Stimulated activated CD4-positive, alpha-beta T cell treated with anti-CD3 and anti-CD28 coated beads, Interleukin-4, amount 100 ng/mL, for 48 hours (primary cell): Measurements from ENCODE around the gene EXOC4.
"Not testable (repeated sequence)": the region's sequence is repeated elsewhere in the genome, so short reads cannot be mapped to it uniquely, and the experiment has no call there.

ENCODE experiments used
- DNase-seq, 2 donors: peaks; one replicate each; pipeline ENCODE4 v3.0.0-alpha.2; 2020; ENCODE audit warnings: low read depth in 2 of 2

Gene EXOC4

DNA sequence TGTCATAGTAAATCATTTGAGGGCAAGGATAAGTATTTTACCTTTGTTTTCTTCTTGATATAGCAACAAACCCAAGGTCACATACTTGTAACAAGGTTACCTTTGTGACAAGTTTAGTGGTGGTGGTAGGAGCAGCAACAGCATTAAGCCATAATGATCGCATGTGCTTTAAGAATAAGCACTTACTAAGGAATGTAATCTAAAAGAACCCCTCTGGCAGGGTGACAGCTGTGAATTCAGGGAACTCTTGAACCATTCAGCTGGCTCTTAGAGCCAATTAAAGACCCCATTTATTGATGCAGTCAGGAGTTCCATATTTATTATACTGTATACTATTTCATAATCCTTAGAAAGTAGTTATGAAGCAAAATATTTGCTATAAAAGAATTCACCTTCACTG, 370.8 kb downstream of the EXOC4 start:
- no peak for DNase-seq

- no peak for DNase-seq
These were observed 372.2 kb downstream of the EXOC4 start for GRCh38 chr7:133625046-133625445.

- no peak for DNase-seq
These were observed 376.8 kb downstream of the EXOC4 start for GRCh38 chr7:133629701-133630100.

DNA sequence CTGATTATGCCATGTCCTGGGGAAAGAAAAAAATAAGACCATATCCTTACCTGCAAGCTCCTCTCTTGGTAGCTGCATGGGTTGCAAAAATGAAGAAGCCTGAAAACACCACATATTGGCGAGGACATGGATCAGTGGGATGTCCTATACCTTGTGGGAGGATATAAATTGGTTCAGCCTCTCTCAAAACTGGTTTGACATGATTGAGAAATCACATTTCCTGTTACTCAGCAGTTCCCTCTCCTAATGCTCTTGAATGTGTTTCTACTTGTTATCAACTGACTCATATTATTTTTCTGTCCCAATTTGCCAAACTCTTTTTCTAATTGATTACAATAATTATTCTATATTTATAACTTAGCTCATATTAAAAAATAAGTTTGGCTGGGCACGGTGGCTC, 380.2 kb downstream of the EXOC4 start:
- DNase-seq, result no peak

GRCh38 chr7:133635541-133635940, 382.7 kb downstream of the EXOC4 start:
- no peak for DNase-seq

- no peak for DNase-seq
These were observed 386.0 kb downstream of the EXOC4 start for GRCh38 chr7:133638857-133639256.

GRCh38 chr7:133641436-133641835, 388.6 kb downstream of the EXOC4 start:
- DNase-seq, result no peak

DNA sequence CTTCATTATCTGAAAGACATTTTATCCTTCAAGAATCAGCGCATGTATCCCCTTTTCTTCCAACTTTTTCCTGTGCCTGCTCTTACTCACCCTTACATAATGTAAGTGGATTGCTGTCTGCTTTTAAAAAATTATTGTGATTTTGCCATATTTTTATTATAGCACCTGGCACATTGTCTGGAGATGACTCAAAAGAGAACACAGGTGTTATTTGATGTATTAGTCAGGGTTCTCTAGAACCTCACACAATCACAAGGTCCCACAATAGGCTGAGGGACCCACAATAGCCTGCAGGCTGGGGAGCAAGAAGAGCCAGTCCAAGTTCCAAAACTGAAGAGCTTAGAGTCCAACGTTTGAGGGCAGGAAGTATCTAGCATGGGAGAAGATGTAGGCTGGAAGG, 390.0 kb downstream of the EXOC4 start:
- DNase-seq, result no peak

- DNase-seq, result not testable (repeated sequence)
These were observed 390.8 kb downstream of the EXOC4 start for GRCh38 chr7:133643652-133644051.

- DNase-seq, result no peak
These were observed 393.1 kb downstream of the EXOC4 start for GRCh38 chr7:133645884-133646391.

DNA sequence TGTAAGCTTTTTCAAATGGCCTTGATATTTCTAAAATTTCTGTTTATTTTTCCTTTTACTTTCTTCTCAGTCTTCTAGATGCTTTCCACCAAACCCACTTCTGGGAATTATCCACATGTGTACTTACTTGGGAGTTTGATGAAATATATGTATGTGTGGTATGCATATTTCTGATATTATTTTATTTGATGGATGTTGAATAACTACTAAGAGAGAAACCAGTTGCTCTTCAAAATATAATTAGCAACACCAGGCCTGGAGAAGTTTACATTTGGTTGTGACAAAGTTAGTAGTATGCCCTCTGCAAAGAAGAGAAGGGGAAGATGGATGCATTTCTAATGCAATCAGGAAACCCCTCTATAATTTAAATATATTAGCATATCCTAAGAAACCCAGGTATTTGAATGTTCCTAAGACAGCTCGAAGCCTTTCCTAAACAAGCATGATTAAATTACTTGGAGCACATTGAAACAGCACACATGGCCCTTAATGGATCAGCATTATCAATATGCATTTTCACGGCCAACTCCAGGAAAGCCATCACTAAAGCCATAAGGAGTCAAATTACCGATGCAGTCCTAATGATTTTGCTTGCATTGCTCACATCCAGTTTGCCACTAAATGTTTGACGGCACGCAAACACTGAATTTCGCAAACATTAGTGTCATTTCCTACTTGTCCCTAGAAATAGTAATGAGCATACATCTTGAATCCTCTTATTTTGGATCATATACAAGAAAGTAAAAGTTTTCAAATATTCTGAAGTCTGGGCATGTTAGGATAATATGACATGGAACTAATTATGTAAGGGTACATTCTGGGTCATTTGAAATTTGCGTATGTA, 393.8 kb downstream of the EXOC4 start:
- DNase-seq, result no peak

GRCh38 chr7:133649593-133649992, 396.7 kb downstream of the EXOC4 start:
- DNase-seq, result no peak

- no peak for DNase-seq
These were observed 397.2 kb downstream of the EXOC4 start for GRCh38 chr7:133650069-133650468.

DNA sequence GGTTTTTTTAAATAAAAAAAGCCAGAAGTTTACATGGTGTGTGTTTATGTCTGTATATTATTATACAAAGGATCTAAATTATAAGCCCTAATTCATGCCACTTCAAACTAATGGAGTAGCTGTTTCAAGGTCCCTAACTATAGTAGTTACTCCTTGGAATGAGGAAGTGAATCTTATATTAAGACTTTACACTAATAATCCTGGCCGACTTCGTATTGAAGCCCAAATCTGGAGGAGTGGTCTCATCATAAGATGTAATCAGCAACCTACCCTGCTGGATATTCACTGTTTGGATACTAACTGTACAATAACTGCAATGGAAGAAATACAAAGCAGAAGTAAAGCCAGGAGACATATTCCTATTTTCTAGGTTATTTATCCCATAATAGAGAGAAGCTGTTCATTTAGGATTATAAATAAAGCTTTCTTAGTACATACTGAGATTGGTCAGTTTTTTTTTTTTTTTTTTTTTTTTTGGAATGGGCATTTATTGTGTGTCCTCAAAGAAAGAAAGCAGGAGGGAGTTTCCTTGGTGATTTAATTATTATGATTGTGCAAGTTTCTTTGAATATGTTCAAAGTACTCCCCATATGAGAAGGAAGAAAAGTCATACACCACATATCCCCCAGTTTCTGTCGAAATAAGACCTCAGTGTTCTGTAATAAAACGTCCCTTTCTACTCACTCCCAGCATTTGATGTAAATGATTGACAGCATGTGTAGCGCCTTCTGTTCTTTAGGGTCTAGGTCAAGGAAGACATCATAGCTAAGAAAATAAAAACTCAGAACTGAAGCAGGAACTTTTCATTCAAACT, 397.8 kb downstream of the EXOC4 start:
- no peak for DNase-seq

GRCh38 chr7:133652547-133652946, 399.7 kb downstream of the EXOC4 start:
- DNase-seq, result no peak

DNA sequence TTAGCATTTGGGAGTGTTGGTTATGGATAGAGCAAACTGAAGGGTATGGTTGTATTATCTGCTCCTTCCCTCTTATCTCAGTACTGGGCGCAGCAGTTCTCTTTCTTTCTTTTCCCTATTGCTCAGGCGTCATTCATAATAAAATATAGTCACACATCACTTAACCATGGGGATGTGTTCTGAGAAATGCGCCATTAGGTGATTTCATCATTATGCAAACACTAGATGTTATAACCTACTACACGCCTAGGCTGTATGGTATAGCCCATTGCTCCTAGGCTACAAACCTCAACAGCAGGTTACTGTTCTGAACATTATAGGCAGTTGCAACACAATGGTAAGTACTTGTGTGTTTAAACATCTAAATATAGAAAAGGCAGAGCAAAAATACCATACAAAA, 401.7 kb downstream of the EXOC4 start:
- no peak for DNase-seq

- no peak for DNase-seq
These were observed 409.4 kb downstream of the EXOC4 start for GRCh38 chr7:133662276-133662675.

- DNase-seq, result no peak
These were observed 410.0 kb downstream of the EXOC4 start for GRCh38 chr7:133662830-133663229.

DNA sequence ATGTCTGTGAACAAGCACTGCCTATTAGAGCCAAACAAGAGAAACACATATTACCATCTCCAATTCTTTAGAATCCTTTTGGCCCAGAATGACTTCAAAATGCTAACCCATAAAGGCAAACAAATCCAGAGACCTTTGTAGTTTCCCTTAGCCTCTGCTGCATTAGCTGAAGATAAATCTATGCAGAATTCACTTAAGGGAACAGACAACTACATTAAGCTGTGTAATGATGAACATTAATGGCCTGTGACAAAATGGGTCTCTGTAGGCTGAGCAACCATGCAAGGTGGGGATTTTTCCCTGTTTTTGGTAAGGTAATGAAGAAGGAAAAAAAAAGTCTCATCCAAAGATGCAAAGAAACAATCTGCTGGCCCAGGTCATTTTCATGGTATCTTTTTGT, 411.6 kb downstream of the EXOC4 start:
- DNase-seq, result no peak

GRCh38 chr7:133668296-133669060, 415.6 kb downstream of the EXOC4 start:
- DNase-seq, result no peak

DNA sequence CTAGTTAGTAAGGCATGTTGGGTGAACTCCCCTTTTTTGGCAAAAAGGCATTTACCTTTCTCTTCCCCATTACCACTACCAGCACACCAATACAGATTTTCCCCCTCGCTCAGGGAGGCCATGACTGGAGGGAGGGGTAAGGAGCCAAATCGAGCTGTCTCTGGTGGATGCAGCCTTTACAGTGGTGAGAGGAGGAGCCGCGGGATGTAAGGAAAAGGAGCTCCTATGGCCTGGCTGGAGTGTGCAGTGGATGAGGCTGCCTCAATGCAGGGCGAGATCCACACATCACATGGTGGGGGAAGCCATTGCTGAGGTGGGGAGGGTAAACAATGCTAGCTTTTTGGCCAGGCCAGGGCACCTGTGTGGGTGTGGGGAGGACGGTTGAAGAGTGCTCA, 416.2 kb downstream of the EXOC4 start:
- DNase-seq, result no peak

- DNase-seq, result no peak
These were observed 417.4 kb downstream of the EXOC4 start for GRCh38 chr7:133670250-133670649.
